Dermis microvascular lymphatic vessel endothelial cell (primary cell): ENCODE data around the gene FAM156A. TPM values are rescaled to one million over a fixed set of nuclear protein-coding genes. Genes with fewer than 3 reads are reported as not detected.
"Not testable (repeated sequence)": the region's sequence is repeated elsewhere in the genome, so short reads cannot be mapped to it uniquely, and the experiment has no call there.

Source experiments
- DNase-seq, 2 donors: peaks; one replicate each; pipeline versions ENCODE4 v3.0.0 to v3.0.0-alpha.2; 2010; ENCODE audit warnings: low read depth in 2 of 2
- total RNA-seq: library from RNA; depleted of rRNA; stranded (reverse); fragments of >200 nt; gene quantifications from 2 replicates; pipeline ENCODE4 v1.2.1, GENCODE V29; 2014

FAM156A gene, protein sequence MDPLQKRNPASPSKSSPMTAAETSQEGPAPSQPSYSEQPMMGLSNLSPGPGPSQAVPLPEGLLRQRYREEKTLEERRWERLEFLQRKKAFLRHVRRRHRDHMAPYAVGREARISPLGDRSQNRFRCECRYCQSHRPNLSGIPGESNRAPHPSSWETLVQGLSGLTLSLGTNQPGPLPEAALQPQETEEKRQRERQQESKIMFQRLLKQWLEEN
- 4.9 and 5.3 TPM in 2 replicates for total RNA-seq

DNA sequence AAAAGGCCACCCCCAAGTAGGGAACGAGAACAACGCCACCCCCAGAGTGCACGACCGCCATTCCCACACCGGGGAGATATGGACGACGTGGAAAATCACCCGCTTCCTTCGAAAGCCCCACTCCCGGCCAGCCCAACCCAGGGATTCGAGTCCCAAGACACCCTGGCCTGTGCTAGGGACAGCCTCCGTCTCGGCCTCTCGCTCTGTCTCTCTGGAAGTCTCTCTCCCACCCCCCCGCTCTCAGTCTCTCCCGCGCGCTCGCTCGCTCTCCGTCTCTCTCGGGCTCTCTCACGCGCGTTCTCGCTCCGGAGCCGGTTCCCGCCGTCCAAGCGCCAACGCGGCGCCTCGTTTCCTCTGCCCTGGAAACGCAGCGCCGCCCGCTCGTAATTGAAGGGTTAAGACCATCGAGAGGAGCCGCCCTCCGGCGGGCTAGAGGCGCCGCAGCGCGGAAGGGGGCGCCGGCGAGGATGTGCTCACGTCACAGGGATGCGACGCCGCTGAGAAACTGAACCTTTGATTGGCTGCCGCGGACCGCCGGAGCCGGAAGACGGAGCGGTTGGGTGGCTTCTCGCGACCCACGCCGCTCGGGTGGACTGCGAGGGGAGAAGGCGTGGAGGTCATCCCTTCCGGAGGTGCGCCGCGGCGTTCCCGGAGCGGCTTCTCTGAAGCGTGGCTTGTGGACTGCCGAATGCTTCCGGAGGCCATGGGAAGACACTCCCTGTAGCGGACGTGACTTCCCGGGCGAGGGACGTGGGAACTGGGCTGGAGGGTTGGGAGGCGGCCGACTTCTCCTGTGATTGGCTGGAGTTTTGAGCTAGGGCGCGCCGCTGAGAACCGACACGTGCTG is at the start of gene FAM156A:
Gene FAM156A (minus strand): TSS at position 406 of the 847 bp plus-strand sequence. CDS start 9,930 bp downstream, outside the sequence.
- DNase-seq = not testable (repeated sequence)

DNA sequence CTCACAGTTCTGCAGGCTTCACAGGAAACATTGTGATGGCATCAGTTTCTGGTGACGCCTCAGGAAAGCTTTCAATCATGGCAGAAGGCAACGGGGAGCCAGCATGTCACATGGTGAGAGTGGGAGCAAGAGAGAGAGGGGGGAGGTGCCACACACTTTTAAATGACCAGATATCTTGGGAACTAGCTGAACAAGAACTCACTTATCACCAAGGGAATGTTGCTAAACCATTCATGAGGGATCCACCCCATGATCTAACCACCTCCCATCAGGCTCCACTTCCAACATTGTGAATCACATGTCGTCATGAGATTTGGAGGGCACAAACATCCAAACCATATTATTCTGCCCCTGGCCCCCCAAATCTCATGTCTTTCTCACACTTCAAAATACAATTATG is 47.0 kb upstream of the FAM156A start:
- no peak for DNase-seq

DNA sequence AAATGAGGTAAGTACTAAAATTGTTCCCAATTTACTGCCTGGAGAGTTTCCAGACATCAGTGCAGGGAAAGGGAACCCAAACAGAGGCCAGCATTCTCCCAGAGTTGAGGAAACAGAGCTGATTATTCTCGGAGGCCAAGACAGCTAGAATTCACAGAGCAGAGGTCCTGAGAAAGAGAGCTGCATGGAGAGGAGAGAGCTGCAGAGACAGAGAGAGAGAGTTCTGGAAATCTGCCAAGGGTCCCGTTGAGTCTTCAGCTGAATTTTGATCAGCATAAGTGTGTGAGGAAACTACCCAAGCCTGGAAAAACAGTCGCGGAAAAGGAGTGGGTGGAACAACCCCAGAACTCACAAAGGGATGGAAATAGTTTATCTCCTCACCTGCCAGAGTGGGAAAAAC is 46.5 kb upstream of the FAM156A start:
- peak in 1 of 2 donors; percentile 7 for DNase-seq

DNA sequence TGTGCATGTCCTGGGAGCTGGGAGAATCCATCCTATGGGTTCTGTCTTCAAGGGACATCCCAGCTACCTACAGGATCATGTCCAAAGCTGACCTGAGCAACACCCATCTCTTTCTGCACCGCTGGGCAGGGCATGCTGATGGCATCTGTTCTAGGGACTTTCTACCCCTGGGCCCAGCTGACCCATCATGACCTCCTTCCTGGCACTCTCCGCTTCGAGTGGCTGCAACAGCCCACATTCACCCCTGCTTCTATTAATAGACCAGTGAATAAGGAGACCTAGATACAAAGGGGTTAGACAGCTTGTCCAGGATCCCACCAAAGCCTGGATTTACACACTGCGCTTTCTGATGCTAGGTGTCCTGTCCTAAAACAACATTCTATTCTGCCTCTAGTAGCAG is 45.7 kb upstream of the FAM156A start:
- no peak for DNase-seq

DNA sequence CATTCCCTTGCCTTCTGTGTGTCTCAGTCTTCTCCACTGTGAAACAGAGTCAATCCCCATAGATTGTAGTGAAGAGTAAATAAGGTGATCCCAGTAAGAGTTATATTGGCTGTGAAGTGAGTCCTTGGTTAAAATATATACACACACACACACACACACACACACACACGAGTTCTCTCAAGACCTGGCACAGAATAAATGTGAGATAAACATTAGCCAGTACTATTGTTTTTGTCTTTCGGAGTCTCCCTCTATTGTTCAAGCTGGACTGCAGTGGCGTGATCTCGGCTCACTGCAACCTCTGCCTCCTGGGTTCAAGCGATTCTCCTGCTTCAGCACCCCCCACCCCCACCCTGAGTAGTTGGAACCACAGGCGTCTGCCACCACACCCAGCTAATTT is 44.8 kb upstream of the FAM156A start:
- DNase-seq = no peak

DNA sequence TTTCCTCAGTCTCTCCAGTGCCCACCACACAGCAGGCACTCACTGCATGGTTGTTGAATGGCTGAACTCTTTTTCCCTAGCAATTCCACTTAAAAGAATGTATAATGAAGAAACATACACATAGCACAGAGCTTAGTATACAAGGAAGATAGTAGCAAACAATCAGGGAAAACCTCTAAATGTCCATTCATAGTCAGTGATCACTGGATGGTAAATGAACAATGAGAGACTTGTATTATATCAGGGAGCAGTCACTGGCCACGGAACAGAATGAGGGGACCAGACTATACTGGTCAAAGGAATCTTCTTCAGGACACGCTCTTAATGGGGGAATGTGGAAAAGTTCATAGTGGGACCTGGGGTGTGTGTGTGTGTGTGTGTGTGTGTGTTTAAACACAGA is 43.6 kb upstream of the FAM156A start:
- no peak for DNase-seq

DNA sequence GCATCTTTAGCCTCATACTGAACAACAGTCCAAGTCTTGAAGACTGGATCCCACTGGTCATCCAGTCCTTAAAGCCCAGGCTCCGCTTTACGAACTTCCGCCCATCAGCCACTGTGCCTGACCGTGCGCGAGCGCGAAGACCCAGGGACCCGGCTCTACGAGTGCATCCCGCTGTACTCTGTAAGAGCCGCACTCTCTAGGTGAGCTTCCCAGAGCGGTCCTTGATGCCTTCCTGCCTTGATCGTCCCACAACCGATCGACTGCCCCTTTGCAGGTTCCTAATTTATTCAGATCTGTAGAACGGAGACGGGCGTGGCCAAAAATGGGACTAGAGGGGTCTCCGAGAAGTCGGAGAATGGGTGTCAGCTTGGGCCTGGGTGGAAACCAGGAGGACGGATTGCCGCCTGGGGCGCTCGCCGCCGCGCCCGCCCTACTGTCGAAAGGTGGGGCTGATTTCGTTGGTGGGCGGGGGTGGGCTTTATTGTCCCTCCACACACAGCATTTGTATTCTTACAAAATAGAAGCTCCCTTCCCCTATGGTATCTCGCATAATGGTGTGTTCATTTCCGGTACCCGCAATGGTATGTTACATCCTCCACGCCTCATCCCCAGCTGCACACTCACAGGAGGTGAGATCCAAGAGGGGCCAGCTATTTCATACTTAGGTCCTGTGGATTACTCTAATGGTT is 42.3 kb upstream of the FAM156A start:
- no peak for DNase-seq

DNA sequence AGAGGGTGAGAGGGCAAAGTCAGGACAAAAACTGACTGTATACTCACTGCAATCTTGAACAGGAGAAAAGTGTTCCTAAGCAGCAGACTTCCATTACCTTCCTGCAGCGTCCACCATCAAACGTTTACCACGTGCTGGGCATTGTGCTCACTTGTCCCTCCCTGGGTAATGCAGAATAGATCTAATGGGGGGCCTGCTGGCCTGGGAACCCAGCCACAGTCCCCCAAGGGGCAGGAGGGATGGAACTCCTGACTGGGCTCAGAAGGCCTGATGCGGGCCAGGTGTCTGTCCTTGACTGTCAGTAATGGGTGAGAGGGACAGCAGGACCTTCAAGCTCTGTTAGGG is 37.6 kb upstream of the FAM156A start:
- no peak for DNase-seq

DNA sequence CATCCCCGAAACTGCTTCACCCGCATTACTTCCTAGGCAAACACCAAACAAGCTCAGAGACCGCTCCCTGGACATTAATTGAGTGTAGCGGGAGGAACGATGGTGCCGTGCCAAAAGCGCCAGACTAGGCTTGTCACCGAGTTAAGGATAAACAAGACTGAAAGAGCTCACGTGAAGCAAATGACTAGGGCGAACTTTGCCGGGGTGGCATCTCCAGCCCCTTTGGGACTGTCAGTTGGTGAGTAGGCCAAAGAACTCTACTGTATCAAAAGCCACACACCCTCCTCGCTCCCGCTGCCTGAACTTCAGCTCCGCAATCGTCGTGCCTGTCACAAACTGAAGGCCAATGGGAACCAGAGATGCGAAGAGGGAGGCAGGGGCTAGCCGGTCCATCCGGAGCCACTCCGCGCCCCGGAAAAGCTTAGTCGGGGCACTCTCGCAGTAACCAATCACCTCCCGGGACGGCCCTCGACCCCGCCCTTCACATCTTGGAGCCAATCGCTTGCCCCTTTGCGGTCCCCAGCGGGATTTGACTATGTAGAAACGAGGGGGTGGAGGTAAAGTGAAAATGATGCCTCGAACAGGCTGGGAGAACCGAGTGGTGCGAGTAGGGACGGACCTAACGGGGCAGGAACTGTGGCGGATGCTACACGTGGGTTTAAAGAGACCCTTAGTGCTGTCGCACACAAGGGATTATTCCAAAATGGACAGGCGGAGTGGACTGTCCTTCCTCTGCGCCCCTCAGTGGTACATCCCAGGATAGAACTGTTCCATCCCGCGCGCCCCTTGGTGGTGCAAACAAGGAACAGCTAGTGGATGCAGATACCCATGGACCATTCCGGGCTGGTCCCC is 37.0 kb upstream of the FAM156A start:
- peak; percentile 89 to 95 for DNase-seq

DNA sequence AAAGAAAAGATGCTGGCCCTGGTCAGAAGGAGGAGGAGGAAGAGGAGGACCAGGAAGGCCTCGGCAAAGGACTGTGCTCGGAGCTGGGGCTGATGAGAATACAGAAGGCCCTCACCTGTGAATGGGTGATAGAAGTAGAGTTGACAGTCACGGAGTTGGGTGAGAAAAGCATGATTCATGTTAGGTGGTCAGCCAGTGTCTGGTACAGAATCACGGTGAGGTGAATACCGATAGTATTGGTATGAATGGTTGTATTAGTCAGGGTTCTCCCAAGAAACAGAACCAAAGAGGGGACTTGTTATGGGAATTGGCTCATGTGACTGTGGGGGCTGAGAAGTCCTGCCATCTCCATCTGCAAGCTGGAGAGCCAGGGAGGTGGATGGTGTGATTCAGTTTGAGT is 32.5 kb upstream of the FAM156A start:
- no peak for DNase-seq

DNA sequence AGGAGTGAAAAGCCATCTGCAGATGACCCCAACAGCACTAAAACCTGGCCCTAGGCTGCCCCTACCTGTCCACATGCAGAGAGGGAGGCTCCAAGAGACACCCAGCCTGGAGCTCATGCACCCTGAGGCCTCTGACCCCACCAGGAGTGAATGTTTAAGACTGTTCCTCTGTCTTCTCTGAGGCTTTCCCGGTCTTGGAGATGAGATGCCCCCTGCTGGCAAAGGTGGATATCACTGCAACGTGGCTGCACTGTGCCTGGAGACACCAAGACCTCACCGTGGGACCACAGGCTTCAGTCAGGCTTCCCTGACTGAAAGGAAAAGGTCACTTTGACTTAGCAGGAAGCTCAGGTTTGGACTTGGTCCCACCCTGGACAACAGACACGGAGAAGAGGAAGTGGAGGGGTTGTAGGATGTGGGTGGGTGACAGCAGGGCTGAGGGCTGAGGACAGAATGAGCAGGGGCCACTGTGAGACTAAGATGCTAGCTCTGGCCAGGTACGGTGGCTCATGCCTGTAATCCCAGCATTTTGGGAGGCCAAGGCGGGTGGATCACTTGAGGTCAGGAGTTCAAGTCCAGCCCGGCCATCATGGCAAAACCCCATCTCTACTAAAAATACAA is 31.8 kb upstream of the FAM156A start:
- DNase-seq = peak in 1 of 2 donors; percentile 53

DNA sequence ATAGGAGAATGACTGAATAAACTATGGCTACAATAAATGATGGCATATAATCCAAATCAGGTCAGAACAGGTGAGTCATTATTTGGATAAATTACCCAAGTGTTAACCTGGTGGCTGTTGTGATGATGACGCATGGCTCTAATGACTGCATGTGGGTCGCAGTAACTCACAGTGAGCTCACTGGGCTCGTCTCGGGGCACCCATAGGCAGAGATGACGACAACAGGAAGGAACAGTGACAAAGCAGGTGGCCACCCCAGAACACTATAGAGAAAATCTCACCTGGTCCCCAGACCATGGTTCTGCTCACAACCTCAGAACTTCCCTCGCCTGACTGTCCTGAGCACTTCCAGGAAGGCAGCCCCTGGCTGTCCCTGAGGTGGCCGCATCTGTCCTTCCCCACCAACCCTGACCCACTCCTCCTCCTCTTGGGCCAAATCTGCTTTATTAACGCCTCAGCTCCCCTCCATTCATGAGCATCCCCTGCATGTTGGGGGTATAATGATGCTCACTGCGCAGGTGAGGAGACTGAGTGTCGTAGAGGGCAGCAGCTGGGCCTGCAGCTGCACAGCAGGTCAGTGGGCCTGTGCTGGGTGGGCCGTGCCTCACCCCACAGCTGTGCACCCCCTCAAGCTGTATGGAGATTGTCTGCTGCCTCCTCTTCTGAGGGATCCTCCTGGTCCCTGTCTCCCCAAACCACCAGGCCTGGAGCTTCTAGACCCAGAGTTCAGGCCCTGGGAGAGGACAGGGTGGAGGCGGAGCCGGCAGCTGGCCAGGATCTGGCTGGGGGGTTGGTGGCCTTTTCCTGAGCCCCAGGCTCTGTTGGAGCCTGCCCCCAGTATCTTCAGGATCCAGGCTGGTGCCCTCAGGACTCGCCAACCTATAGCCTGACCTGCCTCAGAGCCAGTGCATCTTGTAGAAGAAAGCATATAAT is 30.9 kb upstream of the FAM156A start:
- no peak for DNase-seq

DNA sequence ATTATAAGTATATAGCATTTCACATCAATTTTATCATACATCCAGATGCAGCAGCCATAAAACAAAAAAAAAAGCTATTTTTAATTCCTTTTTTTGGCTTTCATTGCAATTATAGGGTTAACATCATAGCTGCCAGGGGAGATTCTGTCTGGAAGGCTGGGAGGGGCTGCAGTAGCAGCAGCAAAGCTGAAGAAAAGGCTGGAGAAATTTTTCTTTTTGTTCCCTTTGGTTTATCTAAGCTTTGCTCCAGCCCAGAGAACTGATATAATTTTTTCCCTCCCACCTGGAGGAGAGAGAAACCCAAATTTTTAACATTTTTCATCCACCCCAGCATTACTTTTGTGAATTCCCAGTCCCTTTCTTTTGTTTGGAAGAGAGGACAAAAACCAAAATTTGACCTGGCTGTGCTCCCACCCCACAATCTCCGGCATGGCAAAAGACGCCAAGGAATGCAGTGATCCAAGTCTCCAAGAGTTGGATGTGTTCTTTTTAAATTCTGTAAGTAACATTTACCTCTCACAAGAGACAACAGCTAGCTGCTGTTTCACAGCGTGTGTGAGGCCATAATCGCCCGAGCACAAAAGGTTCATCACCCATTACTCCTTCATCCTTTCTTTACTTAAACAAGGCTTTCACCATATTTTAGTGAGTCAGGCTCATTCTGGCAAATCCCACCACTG is 25.1 kb upstream of the FAM156A start:
- no peak for DNase-seq

DNA sequence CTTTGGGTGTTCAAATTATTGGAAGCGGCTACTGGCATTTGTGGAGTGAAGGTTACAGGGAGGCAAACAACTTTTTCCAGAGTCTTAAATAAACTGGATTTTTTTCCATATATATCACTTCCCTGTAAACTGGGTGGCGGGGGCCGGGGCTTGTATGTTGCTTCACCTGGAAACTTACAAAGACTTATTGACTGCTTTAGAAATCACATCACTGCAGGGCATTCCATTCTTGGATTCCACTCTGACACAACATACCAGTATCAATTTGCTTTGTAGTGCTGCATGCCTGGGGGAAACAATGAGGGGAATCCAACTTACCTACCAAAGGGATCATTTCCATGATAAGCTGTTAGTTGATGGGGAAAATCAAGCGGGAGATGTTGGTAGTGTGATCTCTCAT is 21.7 kb upstream of the FAM156A start:
- no peak for DNase-seq

DNA sequence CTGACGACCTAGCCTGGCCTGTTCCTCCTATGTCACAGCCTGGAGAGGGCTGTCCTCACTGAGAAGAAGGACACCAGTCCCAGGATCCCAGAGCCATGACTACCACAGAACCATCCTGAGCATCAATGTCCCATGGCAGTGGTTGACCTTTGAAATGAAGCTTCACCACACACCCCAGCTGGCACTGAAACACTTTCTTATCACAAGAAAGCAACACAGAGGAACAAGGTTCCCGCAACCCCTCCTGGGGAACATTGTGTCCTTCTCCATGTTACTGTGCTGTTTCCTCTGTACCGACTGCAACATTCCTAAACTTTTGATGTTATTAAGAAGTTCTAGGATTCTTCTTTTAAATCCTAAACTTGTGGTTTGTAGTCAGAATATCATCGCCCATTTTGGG is 21.2 kb upstream of the FAM156A start:
- DNase-seq = no peak

DNA sequence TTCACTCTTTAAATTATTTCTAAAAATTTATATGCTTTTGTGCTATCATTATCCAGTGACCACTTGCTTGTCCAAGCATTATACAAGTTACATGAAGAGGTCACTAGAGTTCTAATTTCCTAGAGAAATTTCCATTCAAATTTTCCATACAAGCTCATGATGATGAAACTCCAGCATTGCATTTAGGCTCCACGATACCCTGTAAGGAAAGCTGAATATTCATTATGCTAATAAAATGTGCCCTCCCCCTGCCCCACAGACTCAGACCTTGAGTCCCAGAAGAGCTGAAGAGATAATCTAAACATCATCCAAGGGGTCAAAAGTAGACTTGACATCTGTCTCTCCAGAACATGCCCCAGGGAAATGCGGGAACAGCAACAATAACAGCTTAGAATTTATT is 19.6 kb upstream of the FAM156A start:
- no peak for DNase-seq

DNA sequence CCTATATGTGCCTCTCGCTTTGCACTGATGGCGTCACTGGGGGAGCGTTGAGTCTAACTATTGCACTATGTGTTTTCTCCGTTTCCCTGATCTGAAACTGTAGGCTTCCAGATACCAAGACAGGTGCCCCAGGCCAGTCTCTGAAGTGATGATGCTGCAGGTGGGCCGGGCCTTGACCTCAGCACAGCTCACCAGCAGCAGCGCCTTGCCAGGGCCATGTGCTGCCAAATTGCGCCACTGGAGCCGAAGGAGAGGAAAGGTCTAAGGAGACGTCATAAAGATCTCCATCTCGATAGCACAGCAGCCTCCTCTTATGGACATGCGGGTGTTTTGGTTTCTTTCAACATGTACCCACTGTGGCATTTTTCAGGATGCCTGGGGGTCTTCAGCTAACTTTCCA is 17.3 kb upstream of the FAM156A start:
- DNase-seq = not testable (repeated sequence)

DNA sequence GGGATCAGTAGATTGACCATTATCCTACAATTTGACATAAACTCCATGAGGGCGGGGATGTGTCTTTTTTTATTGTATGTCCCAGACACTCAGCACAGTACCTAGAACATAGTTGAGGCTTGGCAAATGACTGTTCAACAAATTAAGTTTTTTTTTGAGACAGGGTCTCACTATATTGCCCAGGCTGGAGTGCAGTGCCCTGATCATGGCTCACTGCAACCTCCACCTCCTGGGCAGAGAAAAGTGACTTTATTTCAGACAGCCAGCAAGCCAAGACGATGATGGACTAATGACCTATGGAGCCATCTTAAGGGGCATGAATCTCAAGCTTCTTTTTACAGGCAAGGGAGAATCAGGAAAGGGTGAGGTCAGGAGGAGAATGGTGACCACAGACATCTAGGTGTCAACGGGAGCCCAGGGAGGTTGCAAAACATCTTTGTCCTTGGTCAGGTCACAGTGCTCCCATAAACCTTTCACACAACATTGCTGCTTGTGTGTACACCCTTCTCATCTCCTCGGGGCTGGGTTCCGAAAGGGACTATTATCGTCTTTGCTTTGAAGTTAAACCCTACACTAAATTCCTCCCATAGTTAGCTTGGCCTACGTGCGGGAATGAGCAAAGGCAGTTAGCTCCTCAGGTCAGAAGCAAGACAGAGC is 16.1 kb upstream of the FAM156A start:
- DNase-seq = not testable (repeated sequence)

DNA sequence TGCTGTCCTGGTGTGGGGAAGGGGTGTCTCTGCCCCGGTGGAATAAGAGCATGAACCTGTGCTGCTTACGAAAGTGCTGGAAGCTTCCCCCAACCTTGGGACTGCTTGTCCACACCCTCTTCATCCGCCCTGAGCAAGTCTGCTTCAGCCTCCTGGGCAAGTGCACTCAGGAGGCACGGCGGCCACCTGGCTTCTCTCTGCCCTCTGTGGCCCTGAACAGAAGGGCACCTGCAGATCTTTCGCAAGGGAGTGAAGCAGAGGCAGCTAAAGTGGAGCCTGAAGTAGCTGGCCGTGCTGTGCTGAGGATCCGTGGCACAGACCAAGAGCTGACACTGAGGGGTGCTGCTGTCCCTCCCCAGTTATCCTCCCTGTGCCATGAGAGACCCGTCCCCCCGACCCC is 9.6 kb upstream of the FAM156A start:
- not testable (repeated sequence) for DNase-seq
